ENCODE data around the gene PRKAR1B.

The PRKAR1B gene

DNA sequence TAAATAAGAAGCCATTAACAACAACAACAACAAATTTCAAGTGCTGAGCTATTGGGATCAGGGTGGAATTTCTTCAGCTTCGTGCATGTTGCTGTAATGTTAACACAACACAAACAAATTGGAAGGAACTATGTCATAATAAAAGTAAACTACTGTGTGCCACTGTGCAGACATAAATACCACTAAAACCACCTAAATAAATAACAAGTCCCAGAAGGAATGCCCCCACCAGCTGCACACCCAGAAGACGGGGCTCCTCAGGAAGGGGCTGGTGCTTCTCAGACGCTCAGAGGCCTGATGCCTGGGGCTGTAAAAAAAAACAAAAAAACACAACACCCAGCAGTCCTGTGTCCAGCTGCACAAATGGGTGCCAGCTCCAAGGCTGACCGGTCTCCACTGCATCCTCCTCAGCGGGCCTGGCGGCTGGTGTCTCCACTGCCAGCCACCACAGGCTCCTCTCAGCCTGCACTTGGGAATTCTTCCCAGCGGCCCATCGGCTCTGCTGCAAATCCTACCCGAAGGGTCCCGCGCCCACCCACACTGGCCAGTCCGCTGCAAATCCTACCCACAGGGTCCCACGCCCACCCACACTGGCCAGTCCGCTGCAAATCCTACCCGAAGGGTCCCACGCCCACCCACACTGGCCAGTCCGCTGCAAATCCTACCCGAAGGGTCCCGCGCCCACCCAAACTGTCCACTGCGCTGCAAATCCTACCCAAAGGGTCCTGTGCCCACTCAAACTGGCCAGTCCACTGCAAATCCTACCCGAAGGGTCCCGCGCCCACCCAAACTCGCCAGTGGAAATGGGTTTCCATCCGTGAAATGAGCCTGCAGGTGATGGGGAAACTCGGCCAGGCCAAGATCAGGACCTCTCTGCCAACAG, 36.4 kb downstream of the PRKAR1B start:
- no peak for DNase-seq

GRCh38 chr7:685540-685939, 41.5 kb downstream of the PRKAR1B start:
- no peak for DNase-seq

GRCh38 chr7:684416-684815, 42.7 kb downstream of the PRKAR1B start:
- DNase-seq: no peak

DNA sequence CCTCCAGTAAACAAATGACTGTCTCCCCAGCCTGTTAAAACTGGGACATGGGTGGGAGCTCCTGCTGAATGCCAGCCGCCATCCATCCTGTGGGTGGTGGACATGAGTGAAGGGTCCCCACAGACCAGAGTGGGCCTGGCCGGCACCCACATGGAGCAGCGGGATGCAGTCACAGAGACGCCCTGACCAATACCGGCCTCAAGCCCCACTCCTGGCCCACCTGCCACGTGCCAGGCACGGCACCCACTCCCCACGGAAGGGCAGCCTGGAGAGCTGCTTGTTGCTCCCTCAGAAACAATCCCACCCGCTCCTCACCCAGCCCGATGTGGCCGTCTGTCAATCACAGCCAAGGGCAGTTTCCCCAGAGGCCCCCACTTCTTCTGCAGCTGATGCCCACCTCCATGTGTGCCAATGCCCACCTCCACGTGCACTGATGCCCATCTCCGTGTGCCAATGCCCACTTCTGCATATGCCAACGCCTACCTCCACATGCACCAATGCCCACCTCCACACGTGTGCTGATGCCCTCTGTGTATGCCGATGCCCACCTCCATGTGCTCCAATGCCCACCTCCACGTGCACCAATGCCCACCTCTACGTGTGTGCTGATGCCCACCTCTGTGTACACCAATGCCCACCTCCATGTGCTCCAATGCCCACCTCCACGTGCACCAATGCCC, 43.4 kb downstream of the PRKAR1B start:
- DNase-seq: no peak

- no peak for DNase-seq
These were observed 44.3 kb downstream of the PRKAR1B start for GRCh38 chr7:682810-683209.

- no peak for DNase-seq
These were observed 45.4 kb downstream of the PRKAR1B start for GRCh38 chr7:681551-682307.

- DNase-seq: no peak
These were observed 46.5 kb downstream of the PRKAR1B start for GRCh38 chr7:680411-681127.

- no peak for DNase-seq
These were observed 50.1 kb downstream of the PRKAR1B start for GRCh38 chr7:676972-677385.

DNA sequence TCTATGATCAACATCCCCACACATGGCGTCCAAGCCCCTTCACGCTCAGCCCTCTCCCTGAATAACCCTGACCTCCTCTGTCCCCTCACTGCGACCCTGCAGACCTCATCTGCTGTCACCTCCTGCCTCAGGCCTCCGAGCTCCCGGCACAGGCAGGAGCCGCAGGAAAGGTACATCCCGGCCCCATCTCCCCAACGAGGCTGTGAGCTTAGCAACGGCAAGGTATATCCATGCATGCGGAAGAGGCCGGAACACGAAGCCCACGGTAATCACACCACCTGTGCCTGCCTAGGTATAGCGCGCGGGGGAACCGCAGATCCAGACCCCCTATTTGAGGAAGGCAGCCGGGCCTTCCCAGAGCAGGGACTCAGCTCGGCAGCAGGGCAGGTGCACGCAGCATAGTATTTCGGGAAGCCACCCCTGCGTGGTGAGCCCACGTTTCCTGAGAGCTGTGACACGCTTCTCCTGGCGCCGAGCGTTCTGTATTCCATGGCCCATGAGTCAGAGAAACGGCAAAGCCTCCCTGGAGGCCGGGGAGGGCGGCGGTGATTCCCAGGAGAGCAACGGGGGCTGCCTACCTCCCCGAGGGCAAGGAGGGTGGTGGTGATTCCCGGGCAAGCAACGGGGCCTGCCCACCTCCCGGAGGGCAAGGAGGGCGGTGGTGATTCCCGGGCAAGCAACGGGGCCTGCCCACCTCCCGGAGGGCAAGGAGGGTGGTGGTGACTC, 50.7 kb downstream of the PRKAR1B start:
- DNase-seq: no peak

GRCh38 chr7:674454-675410, 52.3 kb downstream of the PRKAR1B start:
- DNase-seq: no peak

- no peak for DNase-seq
These were observed 53.2 kb downstream of the PRKAR1B start for GRCh38 chr7:673681-674453.

DNA sequence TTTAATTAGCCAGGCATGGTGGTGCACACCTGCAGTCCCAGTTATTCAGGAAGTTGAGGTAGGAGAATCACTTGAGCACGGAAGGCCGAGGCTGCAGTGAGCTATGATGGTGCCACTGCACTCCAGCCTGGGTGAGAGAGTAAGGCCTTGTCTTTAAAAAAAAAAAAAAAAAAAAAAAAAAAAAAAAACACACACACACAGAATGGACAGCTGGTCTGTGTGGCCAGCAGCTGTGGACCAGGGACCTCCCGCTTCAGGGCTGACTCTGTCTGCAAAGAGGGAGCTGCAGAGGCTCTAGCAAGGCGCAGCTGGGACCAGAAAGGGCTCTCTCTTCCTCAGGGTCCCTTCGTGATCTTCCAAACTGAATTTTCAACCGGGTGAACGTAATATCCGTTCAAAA, 54.2 kb downstream of the PRKAR1B start:
- no peak for DNase-seq

- no peak for DNase-seq
These were observed 55.6 kb downstream of the PRKAR1B start for GRCh38 chr7:671415-672042.

DNA sequence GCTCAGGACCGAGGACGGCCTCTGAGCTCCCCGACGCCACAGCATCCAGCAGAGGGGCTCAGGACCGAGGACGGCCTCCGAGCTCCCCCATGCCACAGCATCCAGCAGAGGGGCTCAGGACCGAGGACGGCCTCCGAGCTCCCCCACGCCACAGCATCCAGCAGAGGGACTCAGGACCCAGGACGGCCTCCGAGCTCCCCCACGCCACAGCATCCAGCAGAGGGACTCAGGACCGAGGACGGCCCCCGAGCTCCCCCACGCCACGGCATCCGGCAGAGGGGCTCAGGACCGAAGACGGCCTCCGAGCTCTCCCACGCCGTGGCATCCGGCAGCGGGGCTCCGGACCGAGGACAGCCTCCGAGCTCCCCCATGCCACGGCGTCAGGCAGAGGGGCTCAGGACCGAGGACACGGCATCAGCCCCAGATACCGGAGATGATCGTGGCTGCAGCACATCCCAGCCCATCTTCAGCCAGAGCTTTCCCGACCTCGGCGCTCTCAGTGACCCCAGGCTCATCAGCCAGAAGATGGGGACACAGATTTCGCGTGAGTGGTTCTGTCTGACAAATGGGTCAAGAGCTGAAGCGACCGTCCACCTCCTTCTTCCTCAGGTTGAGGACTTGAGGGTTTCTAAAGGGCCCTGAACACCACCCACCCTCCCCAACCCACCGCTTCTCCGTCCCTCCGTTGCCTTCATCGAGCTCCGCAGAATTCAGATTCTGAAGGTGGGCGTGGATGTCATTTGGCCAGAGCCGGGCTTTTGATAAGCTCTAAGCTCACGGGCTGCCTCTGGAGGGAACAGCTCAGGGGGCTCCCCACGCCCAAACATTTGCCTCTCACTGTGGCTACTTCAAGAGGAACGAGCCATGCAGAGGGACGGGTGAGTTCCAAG, 56.3 kb downstream of the PRKAR1B start:
- DNase-seq: no peak

DNA sequence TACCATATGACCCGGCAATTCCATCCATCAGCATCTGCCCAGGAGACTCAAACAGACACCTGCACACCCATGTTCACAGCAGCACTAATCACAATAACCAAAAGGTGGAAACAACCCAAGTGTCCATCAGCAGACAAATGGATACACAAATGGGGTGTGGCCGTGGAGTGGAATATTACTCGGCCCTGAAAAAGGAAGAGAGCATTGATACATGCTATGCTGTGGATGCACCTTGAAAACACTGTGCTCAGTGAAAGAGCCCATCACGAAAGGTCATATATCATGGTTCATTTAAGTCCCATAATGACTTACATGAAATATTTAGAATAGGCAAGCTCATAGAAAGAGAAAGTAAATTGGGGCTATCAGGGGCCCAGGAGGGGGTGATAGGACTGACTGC, 58.1 kb downstream of the PRKAR1B start:
- no peak for DNase-seq

- no peak for DNase-seq
These were observed 58.7 kb downstream of the PRKAR1B start for GRCh38 chr7:668139-668931.

DNA sequence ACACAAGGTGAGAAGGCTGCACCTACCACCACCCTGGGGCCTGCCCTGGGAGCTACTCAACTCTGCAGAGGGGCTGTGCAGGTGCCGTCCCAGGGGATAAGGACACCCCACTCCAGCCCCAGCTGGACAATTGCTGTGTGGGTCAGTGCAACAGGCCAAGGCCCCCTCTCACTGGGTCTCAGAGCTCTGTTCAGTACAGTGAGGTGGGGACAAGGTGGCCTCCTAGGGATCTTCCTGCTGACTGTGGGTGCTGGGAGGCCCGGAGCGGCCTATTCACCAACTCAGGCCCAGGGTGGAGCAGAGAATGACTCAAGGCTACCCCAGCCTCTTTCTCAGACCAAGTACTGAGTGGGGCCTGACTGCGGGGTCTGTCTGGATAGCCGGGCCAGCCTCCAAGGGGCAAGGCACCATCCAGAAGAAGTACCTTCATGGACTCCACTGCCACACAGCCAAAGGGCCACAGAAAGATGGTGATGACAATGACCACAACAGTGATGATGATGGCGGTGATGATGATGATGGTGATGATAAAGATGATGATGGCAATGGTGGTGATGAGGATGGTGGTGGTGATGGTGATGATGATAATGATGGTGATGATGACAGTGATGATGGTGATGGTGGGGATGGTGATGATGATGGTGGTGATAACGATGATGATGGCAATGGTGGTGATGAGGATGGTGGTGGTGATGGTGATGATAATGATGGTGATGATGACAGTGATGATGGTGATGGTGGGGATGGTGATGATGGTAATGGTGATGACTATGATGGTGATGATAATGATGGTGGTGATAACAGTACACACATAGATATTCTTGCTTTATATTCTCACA, 60.4 kb downstream of the PRKAR1B start:
- DNase-seq: no peak
